Hepatocyte (in vitro differentiated cells): ENCODE measurements around the gene VAC14. TPM values are rescaled to one million over a fixed set of nuclear protein-coding genes. Genes with fewer than 3 reads are reported as not detected.

ENCODE experiments used
- DNase-seq: peaks from one replicate; pipeline ENCODE4 v3.0.0-alpha.2; 2016; ENCODE audit warnings: low spot score
- H2AFZ ChIP-seq: fragments of 200-600 bp; sonication (generic); 2 replicates; pipeline ENCODE4 v1.6.0; 2016; ENCODE audit warnings: antibody characterized with exemption, mild to moderate bottlenecking
- H3K27ac ChIP-seq: fragments of 200-600 bp; sonication (generic); 2 replicates; pipeline ENCODE4 v1.5.1; 2016; ENCODE audit warnings: mild to moderate bottlenecking
- H3K27me3 ChIP-seq: fragments of 200-600 bp; sonication (generic); 2 replicates; pipeline ENCODE4 v1.6.1; 2016
- H3K36me3 ChIP-seq: fragments of 200-600 bp; sonication (generic); replicated peaks from 2 replicates; pipeline ENCODE4 v1.5.1; 2016; ENCODE audit warnings: low read depth; ENCODE audit not compliant: insufficient read depth
- H3K4me1 ChIP-seq: fragments of 200-600 bp; sonication (generic); 2 replicates; pipeline ENCODE4 v1.5.1; 2016; ENCODE audit warnings: mild to moderate bottlenecking, moderate library complexity; ENCODE audit not compliant: insufficient read depth
- H3K4me2 ChIP-seq: fragments of 200-600 bp; sonication (generic); 2 replicates; pipeline ENCODE4 v1.6.0; 2016
- H3K4me3 ChIP-seq: fragments of 200-600 bp; sonication (generic); 2 replicates; pipeline ENCODE4 v1.5.1; 2016; ENCODE audit warnings: mild to moderate bottlenecking
- H3K79me2 ChIP-seq: fragments of 200-600 bp; sonication (generic); 2 replicates; pipeline ENCODE4 v1.6.0; 2017; ENCODE audit warnings: mild to moderate bottlenecking
- H3K9me2 ChIP-seq: fragments of 200-600 bp; sonication (generic); replicated peaks from 2 replicates; pipeline ENCODE4 v1.6.0; 2017; ENCODE audit warnings: mild to moderate bottlenecking; ENCODE audit not compliant: insufficient read depth
- H3K9me3 ChIP-seq: fragments of 200-600 bp; sonication (generic); 2 replicates; pipeline ENCODE4 v1.5.1; 2016; ENCODE audit warnings: low read depth, mild to moderate bottlenecking
- H4K20me1 ChIP-seq: fragments of 200-600 bp; sonication (generic); 2 replicates; pipeline ENCODE4 v1.6.0; 2016; ENCODE audit warnings: mild to moderate bottlenecking; ENCODE audit not compliant: insufficient read depth, poor library complexity, severe bottlenecking
- CTCF ChIP-seq: fragments of 200-600 bp; sonication (generic); IDR thresholded peaks from 2 replicates; pipeline ENCODE4 v1.5.1; 2016; ENCODE audit warnings: antibody characterized with exemption, mild to moderate bottlenecking; ENCODE audit not compliant: poor library complexity
- EZH2 ChIP-seq: fragments of 200-600 bp; sonication (generic); IDR thresholded peaks from 2 replicates; pipeline ENCODE4 v1.6.1; 2016; ENCODE audit warnings: antibody characterized with exemption, mild to moderate bottlenecking, borderline replicate concordance
- EZH2phosphoT487 ChIP-seq: fragments of 200-600 bp; sonication (generic); IDR thresholded peaks from one replicate; pipeline ENCODE4 v1.6.1; 2018; ENCODE audit warnings: antibody characterized with exemption, mild to moderate bottlenecking, low read depth, moderate library complexity; ENCODE audit not compliant: unreplicated experiment, severe bottlenecking
- WGBS: methylation state at CpG from one replicate; pipeline ENCODE4 v1.1.6; 2016; ENCODE audit warnings: low lambda C conversion rate; ENCODE audit errors: missing lambda C conversion rate; 5-methylcytosine and 5-hydroxymethylcytosine counted together
- polyA plus RNA-seq: library from polyadenylated mRNA; unstranded; fragments of >200 nt; fragmentation: Nextera tagmentation; extraction: Ambion mirVana; gene quantifications from 2 replicates; pipeline ENCODE4 v1.2.1, GENCODE V29; 2016
- total RNA-seq: library from RNA; depleted of rRNA; stranded (reverse); fragments of >200 nt; gene quantifications from 2 replicates; pipeline ENCODE4 v1.2.3, GENCODE V29; 2014

VAC14 gene
- total and polyA plus RNA-seq, 2 experiments from 2014 or later = 35.8 to 49.4 TPM

DNA sequence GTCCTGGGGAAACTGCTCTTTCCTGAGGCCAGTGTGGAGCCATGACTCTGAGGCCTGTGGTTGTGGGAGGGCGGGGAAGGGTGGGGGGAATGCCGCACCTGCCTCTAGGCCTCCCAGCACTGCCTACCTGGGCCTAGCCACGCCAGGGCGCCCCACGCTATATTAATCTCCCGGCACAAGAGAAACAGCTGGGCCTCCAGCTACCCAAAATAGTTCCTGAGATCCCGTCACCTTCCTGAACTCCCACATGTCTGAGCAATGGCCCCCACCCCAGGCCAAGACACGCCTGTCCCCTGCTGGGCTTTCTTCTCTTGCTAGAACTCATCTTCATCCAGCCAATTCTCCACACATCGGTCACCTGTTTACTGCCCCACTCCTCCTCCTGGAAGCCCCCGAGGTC, 102.1 kb downstream of the VAC14 start:
- no peak overlapping the region for H2AFZ ChIP-seq
- peaks cover 42% of the 10 kb centered on the region for H3K4me1 ChIP-seq
- WGBS = 92% methylated on average over 9 of the region's 10 CpGs
- no peak overlapping the region for H3K4me3 ChIP-seq
- no peaks in the 10 kb centered on the region for H3K9me2 ChIP-seq
- no peak for TF ChIP-seq EZH2
- no peak for TF ChIP-seq EZH2phosphoT487
- TF ChIP-seq CTCF = no peak
- no peaks in the 10 kb centered on the region for H3K79me2 ChIP-seq
- DNase-seq = no peak
- H4K20me1 ChIP-seq = no peaks in the 10 kb centered on the region
- H3K9me3 ChIP-seq = no peaks in the 10 kb centered on the region
- H3K27ac ChIP-seq = no peak overlapping the region
- no peaks in the 10 kb centered on the region for H3K36me3 ChIP-seq
- H3K27me3 ChIP-seq = no peaks in the 10 kb centered on the region
- H3K4me2 ChIP-seq = no peak overlapping the region

DNA sequence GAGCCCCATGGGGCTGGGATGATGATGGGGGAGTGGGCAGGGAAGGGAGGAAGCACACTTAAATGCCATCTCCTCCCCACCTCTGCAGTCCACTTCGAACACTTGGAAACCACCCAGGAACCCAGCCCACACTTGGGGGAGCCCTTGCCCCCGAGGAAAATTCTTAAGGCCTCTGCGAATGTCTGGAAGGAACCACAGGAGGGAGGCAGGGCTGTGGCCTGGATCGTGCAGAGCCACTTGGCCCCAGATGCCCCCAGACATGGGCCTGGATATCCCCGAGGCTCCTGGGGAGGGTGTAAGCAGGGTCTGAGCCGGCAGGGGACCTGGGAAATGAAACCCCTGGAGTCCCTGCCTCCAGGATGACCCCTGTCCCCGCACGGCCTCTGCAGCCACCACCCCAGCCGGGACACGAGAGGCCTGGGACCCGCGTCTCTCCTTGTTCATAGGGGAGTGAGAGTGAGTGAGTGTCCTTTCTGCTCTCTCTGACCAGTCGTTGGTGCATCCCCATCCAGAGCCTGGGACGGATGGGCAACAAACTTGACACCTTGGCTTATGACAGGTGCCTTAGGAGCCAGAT, 103.3 kb downstream of the VAC14 start:
- TF ChIP-seq CTCF (no peak), EZH2phosphoT487 (no peak), EZH2 (no peak)
- no peak for DNase-seq
- Histone ChIP-seq H3K27me3 (no peaks in the 10 kb centered on the region), H3K9me3 (no peaks in the 10 kb centered on the region), H3K27ac (peak overlapping the region; percentile 65), H3K36me3 (no peaks in the 10 kb centered on the region), H2AFZ (no peak overlapping the region), H3K4me2 (no peak overlapping the region), H3K4me3 (no peak overlapping the region), H3K4me1 (peaks cover 42% of the 10 kb centered on the region), H3K79me2 (no peaks in the 10 kb centered on the region), H3K9me2 (no peaks in the 10 kb centered on the region), H4K20me1 (no peaks in the 10 kb centered on the region)
- WGBS = 78% methylated on average over 14 of the region's 14 CpGs

DNA sequence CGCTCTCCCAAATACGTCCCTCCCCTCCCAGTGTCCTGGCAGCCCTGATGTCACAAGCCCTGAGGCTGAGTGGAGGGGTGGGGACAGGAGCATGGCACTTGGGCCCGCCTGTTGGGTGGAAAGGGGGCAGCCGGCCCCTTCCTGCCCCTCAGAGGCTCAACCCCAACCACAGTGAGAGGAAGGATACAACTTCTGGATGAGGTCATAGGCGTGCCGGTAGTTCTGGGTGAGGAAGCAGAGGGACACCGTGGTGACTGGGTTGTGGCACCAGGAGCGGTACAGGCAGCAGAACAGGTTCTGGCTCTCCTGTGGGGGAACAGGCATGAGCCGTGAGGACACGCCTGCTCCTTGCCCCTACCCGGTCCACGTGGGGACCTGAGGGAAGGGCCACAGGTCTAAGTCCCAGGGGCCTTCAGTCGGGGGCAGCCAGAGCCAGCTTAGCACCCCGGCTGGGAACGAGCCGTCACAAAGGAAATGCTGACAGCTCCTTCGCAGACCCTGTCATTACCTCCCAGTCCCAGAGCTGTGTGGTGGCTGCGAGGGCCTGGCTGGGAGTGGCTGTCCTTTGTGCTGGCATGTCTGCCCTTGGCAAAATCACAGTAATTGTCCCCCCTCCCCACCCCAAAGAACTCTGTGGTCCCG, 103.9 kb downstream of the VAC14 start:
- Histone ChIP-seq H3K4me3 (no peak overlapping the region), H3K27me3 (no peaks in the 10 kb centered on the region), H3K9me3 (no peaks in the 10 kb centered on the region), H3K4me1 (peaks cover 45% of the 10 kb centered on the region), H3K4me2 (no peak overlapping the region), H3K27ac (peak overlapping the region; percentile 65), H3K9me2 (no peaks in the 10 kb centered on the region), H2AFZ (no peak overlapping the region), H3K79me2 (no peaks in the 10 kb centered on the region), H3K36me3 (no peaks in the 10 kb centered on the region), H4K20me1 (no peaks in the 10 kb centered on the region)
- DNase-seq = no peak
- 71% methylated on average over 19 of the region's 19 CpGs for WGBS
- no peak for TF ChIP-seq EZH2phosphoT487
- no peak for TF ChIP-seq CTCF
- no peak for TF ChIP-seq EZH2
